ENCODE measurements around the gene OPN4.

DNA sequence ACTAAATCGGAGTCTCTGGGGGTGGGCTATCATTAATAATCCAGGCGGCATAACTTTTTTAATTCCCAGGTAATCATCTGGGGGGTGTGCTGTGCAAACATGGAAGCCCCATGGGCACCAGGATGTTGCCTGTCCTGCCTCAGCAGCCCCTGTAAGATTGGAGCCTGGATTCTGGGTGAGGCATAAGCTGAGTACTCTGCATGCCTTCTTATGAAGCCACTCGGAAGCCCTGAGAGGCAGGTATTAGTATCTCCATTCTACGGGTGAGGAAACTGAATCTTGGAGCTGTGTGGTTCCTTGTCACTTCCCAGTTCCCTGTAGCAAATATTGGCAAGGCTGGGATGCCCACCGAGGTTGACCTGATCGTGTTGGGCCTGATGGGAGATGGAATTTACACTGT, 7.4 kb upstream of the OPN4 start:
- TF ChIP-seq, protein P1, sequence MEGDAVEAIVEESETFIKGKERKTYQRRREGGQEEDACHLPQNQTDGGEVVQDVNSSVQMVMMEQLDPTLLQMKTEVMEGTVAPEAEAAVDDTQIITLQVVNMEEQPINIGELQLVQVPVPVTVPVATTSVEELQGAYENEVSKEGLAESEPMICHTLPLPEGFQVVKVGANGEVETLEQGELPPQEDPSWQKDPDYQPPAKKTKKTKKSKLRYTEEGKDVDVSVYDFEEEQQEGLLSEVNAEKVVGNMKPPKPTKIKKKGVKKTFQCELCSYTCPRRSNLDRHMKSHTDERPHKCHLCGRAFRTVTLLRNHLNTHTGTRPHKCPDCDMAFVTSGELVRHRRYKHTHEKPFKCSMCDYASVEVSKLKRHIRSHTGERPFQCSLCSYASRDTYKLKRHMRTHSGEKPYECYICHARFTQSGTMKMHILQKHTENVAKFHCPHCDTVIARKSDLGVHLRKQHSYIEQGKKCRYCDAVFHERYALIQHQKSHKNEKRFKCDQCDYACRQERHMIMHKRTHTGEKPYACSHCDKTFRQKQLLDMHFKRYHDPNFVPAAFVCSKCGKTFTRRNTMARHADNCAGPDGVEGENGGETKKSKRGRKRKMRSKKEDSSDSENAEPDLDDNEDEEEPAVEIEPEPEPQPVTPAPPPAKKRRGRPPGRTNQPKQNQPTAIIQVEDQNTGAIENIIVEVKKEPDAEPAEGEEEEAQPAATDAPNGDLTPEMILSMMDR (IDR thresholded peaks at IDR 0.05; ENCODE audit: insufficient read depth, low read length, poor library complexity, severe bottlenecking): no peak
- no peak for TF ChIP-seq EZH2phosphoT487 (conservative IDR thresholded peaks at IDR 0.05; ENCODE audit: low read length)
